Right forelimb (tissue), 1 donor: ENCODE data around the gene LSM3.

Experiments used
- DNase-seq: peaks from one replicate; pipeline ENCODE4 v3.0.0-alpha.2; 2018

LSM3 gene

GRCh38 chr3:14158370-14158769 lies 20.2 kb upstream of the LSM3 start:
- no peak for DNase-seq

GRCh38 chr3:14159426-14159825 lies 19.2 kb upstream of the LSM3 start:
- no peak for DNase-seq

GRCh38 chr3:14161282-14161681 lies 17.3 kb upstream of the LSM3 start:
- no peak for DNase-seq

DNA sequence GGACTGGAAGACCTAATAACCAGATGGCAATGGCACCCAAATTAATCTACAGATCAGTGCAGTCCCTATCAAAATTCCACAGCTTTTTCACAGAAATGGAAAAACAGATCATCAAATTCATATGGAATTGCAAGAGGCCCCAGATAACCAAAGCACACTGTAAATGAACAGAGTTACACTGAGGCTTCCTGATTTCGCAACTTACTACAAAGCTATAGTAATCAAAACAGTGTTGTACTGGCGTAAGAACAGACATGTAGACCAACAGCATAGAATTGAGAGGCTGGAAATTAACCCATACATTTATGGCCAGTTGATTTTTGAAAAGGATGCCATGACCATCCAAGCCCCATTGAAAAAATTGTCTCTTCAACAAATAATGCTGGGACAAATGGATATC lies 16.4 kb upstream of the LSM3 start:
- no peak for DNase-seq

GRCh38 chr3:14166877-14167603 lies 11.6 kb upstream of the LSM3 start:
- DNase-seq: no peak

DNA sequence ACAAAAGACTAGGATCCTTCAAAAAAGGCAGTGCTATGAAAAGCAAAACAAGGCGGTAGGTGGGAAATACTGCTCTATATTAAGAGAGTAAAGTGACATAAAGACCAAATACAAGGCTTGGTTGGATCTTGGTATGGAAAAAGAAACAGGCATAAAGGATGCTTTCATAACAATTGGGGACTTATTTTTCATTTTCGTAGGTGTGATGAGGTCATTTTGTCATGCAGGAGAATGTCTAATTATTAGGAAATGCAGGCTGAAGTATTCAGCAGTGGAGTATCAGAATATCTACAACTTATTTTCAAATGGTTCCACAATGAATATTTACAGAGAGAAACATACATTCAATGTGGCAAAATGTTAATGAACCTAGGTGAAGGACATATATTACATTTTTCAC lies 9.2 kb upstream of the LSM3 start:
- DNase-seq: no peak

DNA sequence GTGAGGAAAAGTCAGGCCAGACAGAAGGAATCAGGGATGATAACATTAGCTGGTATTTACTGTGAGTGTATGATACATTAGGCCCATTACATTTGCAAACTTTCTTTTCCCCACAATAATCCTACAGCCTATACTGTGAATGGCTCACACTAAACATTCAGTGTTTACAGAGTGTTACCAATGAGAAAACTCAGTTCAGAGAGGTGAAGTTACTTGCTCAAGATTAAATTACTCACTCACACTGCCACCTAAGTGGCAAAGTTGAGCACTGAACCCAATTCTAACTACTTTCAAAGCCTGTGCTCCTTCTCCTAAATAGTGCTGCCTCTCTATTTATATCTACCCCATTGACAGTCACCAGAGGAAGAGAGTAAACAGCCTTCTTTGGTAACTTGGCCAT lies 8.7 kb upstream of the LSM3 start:
- DNase-seq: no peak

GRCh38 chr3:14170531-14171159 lies 8.0 kb upstream of the LSM3 start:
- no peak for DNase-seq

DNA sequence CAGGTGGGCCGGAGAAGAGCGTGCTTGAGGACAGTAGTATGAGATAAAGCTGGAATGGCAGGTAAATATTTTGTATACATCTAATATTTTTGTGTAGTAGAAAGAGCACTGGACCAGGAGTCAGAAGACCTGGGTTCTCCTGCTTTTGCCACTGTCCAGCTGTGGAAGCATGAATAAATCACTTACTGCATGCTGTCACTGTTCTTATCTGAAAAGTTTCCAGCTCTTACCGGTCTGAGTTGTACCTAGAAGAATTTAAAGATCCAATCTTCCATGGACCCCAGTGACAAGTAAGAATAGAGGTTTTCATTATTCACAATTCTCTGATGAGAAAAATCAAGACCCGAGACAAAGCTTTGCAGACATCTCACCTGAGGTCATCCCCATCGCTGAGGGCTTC lies 6.1 kb upstream of the LSM3 start:
- no peak for DNase-seq

- DNase-seq: no peak
Observed at GRCh38 chr3:14174483-14174882, 4.1 kb upstream of the LSM3 start.

DNA sequence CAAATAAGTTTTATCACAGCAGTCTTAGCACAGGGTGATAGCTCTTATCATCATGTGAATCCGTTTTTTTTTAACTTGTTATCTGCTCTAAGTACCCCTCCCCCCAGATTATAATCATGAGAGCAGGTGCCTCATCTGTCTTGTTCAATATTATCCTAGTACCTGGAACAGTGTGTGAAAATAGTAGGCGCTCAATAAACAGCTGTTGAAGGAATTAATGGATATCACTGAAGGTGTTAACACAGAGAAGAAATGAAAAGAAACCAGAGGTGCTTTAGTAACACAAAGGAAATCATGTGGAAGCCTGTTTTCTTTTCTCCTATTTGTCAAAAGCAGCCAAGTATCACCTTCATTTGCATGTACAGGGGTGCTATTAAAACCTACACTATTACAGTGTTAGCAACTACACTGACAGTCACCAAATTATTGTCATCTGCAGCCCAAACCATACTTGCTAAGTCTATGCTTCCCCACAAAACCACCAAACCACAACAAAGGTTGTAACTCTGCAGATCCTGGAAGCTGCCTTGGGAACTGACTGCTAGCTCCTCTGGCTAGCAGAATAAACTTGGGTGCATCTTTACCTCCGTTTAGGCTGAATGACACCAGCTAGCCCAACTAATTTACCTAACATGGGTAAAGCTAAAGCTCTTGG lies 3.1 kb upstream of the LSM3 start:
- no peak for DNase-seq

DNA sequence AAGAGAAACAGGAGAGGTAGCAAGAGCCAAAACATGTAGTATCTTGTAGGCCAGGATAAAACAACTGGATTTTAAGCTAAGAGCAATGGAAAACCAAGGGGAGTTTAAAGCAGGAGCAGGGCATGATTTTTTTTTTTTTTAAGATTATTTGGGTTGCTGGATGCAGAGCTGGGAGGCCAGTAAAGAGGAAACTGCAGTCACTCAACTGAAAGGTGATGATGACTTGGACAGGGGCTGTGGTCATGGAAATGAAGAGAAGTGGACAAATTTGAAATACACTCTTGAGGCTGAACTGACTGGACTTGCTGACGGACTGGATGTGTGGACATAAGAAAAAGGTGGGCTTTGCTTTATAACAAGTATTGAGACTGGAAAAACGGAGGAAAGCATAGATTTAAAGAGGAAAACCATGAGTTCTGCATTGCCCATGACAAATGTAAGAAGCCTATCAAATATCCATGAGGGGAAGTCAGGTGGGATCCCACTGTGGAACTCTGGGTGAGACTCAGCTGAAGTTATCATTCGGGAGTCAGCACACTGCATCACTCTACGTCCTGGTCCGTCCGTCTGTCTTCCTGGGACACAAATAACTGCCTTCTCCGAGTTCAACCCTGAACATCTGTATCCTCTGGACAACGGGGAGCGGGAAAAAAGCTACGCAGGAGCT lies 904 bp upstream of the LSM3 start:
- DNase-seq: no peak

DNA sequence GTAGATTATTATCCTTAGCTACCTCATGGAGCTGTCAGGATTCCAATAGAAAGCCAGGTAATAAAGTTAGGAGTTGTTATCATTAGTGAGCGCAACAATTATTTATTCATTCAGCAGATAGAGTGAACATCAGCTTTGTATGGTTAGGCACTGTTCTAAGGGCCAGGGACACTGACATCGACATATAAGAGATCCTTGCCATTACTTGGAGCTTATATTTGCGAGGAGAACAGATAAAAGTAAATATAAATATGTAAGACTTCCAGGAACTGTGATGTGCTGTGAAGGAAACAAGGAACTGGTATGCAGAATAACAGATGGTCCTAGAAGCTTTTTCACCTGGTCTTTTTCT lies 473 bp downstream of the LSM3 start:
- no peak for DNase-seq

GRCh38 chr3:14179795-14180194 lies 1.2 kb downstream of the LSM3 start:
- DNase-seq: no peak

- DNase-seq: no peak
Observed at GRCh38 chr3:14181253-14181652, 2.6 kb downstream of the LSM3 start.

DNA sequence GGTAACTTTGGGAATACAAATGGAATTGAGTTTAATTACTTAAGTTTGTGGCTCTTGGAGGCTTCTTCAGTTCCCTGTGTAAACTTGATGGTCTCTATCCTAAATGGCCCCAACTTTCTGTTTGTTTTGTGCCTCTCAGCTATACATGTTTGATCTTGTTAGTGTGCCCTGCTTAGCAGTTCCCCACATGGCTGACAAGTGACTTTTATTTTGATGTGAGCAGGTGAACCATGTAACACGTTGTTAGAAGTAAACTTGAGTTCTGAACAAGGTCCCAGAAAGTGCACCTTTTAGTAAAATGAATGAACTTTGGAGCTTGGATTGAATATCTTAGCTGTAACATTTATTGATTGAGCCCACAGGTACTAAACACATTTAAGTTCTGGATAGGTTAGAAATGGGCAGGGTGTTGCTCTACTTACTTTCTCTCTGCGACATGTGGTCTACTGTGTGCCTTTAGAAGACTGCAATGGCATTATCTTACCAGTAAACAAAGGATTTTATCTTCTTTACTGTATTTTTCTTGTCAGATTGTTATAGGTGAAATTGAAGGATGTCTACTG lies 4.5 kb downstream of the LSM3 start:
- no peak for DNase-seq

- DNase-seq: no peak
Observed at GRCh38 chr3:14186854-14187458, 8.3 kb downstream of the LSM3 start.

GRCh38 chr3:14188041-14188754 lies 9.6 kb downstream of the LSM3 start:
- no peak for DNase-seq

DNA sequence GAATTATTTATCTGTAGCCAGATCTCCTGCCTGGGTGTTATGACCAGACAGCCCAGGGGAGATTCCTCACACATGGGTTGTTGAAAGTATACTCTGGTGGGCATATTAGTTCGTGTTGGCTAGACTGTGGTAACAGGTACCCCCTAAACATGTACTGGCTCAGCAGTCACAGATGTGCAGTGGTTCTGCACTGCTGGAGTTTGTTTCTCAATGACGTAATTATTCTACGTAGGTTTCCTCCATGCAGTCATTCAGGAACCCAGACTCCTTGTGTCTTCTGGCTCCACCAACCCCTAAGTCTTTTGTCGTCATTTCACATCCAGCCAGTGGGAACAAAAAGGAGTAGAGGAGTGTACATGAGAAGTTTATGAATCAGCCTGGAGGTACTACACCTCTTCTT lies 16.2 kb downstream of the LSM3 start:
- DNase-seq: no peak

DNA sequence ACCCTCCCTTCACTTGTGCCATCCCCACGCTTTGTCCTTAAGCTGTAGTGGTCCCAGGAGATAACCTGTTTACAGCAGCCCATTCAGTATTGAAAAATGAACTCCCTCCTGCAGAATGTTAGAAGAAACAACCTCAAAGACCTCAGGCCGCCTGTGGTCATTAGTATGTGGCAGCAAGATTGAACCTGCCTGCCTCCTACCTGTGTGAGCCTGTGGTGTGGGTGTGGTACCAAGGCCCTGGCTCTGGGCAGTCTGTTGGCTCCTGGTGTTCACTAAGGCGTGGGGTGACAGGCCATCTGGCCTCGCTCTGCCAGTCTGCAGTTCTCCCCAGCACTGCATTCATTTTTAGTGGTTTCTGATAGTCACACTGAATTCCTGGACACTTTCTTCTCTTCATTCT lies 21.0 kb downstream of the LSM3 start:
- no peak for DNase-seq

- DNase-seq: no peak
Observed at GRCh38 chr3:14200276-14200675, 21.7 kb downstream of the LSM3 start.

- DNase-seq: no peak
Observed at GRCh38 chr3:14200841-14201240, 22.2 kb downstream of the LSM3 start.
